ENCODE measurements around the gene KAT7. TPM values are rescaled to one million over a fixed set of nuclear protein-coding genes. Genes with fewer than 3 reads are reported as not detected.

The KAT7 gene
- polyA plus RNA-seq, 3 donors: 17.5 to 28.1 (median 18.1) TPM

GRCh38 chr17:49817993-49818392, 29.5 kb downstream of the KAT7 start:
- H3K4me3 ChIP-seq (replicated peaks in 1 of 3; ENCODE audit: low read depth in 2 of 3, low read length in 3 of 3): no peak overlapping the region
- H3K4me2 ChIP-seq (replicated peaks; ENCODE audit: extremely low read depth, low read length, poor library complexity, severe bottlenecking): no peak overlapping the region
- intact Hi-C loops (cut with micrococcal nuclease): no loop called here
- peaks cover 72 to 95% of the 10 kb centered on the region in 2 donors for H3K36me3 Mint-ChIP-seq
- H3K27me3 Mint-ChIP-seq (ENCODE audit: low read depth in 3 of 3): no peaks in the 10 kb centered on the region
- no peak for DNase-seq
- TF ChIP-seq CTCF (IDR thresholded peaks at IDR 0.05): no peak
- H2AFZ ChIP-seq (ENCODE audit: insufficient read depth, low read depth, low read length, poor library complexity, severe bottlenecking): no peak overlapping the region
- peaks cover 91 to 99% of the 10 kb centered on the region in 2 donors for H3K36me3 ChIP-seq (replicated peaks in 1 of 2; ENCODE audit: control insufficient read depth in 1 of 2, insufficient read depth in 2 of 2, low read length in 2 of 2)
- no peak overlapping the region for H3K9ac ChIP-seq (ENCODE audit: insufficient read depth, low read length, poor library complexity, severe bottlenecking)
- H3K4me3 Mint-ChIP-seq: no peak overlapping the region
- no peaks in the 10 kb centered on the region for H3K9me3 Mint-ChIP-seq
- H3K4me1 Mint-ChIP-seq: peaks cover 5% of the 10 kb centered on the region
- H3K27ac Mint-ChIP-seq: peak overlapping the region in 1 of 7 donors; percentile 19
- peaks cover 32% of the 10 kb centered on the region for H4K20me1 ChIP-seq (ENCODE audit: insufficient read depth, low read length)
- no peak overlapping the region for H3K27ac ChIP-seq (ENCODE audit: low read depth in 1 of 2, low read length in 2 of 2)
- peaks cover 4 to 5% of the 10 kb centered on the region in 2 donors for H3K4me1 ChIP-seq (ENCODE audit: control insufficient read depth in 1 of 2, insufficient read depth in 2 of 2, low read length in 2 of 2)
- no peaks in the 10 kb centered on the region for H3K9me3 ChIP-seq (replicated peaks in 1 of 2; ENCODE audit: control insufficient read depth in 1 of 2, insufficient read depth in 1 of 2, low read length in 2 of 2)
- H3K27me3 ChIP-seq (ENCODE audit: control insufficient read depth in 2 of 2, insufficient read depth in 2 of 2, low read length in 2 of 2): no peaks in the 10 kb centered on the region
- 100% methylated on average over 3 of the region's 4 CpGs for WGBS (ENCODE audit: insufficient coverage)
- H3K79me2 ChIP-seq (ENCODE audit: insufficient read depth, low read length): peaks cover 27% of the 10 kb centered on the region

GRCh38 chr17:49819138-49819537, 30.7 kb downstream of the KAT7 start:
- intact Hi-C loops (cut with micrococcal nuclease): no loop called here
- no peak overlapping the region for H3K9ac ChIP-seq (ENCODE audit: insufficient read depth, low read length, poor library complexity, severe bottlenecking)
- peaks cover 7% of the 10 kb centered on the region for H3K4me1 Mint-ChIP-seq
- no peaks in the 10 kb centered on the region for H3K27me3 Mint-ChIP-seq (ENCODE audit: low read depth in 3 of 3)
- H3K9me3 ChIP-seq (replicated peaks in 1 of 2; ENCODE audit: control insufficient read depth in 1 of 2, insufficient read depth in 1 of 2, low read length in 2 of 2): no peaks in the 10 kb centered on the region
- H3K36me3 Mint-ChIP-seq: peaks cover 74 to 94% of the 10 kb centered on the region in 2 donors
- peaks cover 5 to 6% of the 10 kb centered on the region in 2 donors for H3K4me1 ChIP-seq (ENCODE audit: control insufficient read depth in 1 of 2, insufficient read depth in 2 of 2, low read length in 2 of 2)
- no peak overlapping the region for H2AFZ ChIP-seq (ENCODE audit: insufficient read depth, low read depth, low read length, poor library complexity, severe bottlenecking)
- peak overlapping the region in 2 of 7 donors; percentile 3 to 10 for H3K27ac Mint-ChIP-seq
- peaks cover 92 to 99% of the 10 kb centered on the region in 2 donors for H3K36me3 ChIP-seq (replicated peaks in 1 of 2; ENCODE audit: control insufficient read depth in 1 of 2, insufficient read depth in 2 of 2, low read length in 2 of 2)
- H3K4me2 ChIP-seq (replicated peaks; ENCODE audit: extremely low read depth, low read length, poor library complexity, severe bottlenecking): no peak overlapping the region
- no peaks in the 10 kb centered on the region for H3K9me3 Mint-ChIP-seq
- H3K4me3 ChIP-seq (replicated peaks in 1 of 3; ENCODE audit: low read depth in 2 of 3, low read length in 3 of 3): no peak overlapping the region
- H3K79me2 ChIP-seq (ENCODE audit: insufficient read depth, low read length): peaks cover 22% of the 10 kb centered on the region
- 100% methylated on average over 2 of the region's 5 CpGs for WGBS (ENCODE audit: insufficient coverage)
- H3K27me3 ChIP-seq (ENCODE audit: control insufficient read depth in 2 of 2, insufficient read depth in 2 of 2, low read length in 2 of 2): no peaks in the 10 kb centered on the region
- no peak overlapping the region for H3K4me3 Mint-ChIP-seq
- DNase-seq: no peak
- peaks cover 24% of the 10 kb centered on the region for H4K20me1 ChIP-seq (ENCODE audit: insufficient read depth, low read length)
- H3K27ac ChIP-seq (ENCODE audit: low read depth in 1 of 2, low read length in 2 of 2): no peak overlapping the region
- no peak for TF ChIP-seq CTCF (IDR thresholded peaks at IDR 0.05)

Data from CD14-positive monocyte (primary cell).